H1 (cell line): ENCODE measurements around the gene VWF. TPM values are rescaled to one million over a fixed set of nuclear protein-coding genes. Genes with fewer than 3 reads are reported as not detected.
A peak's percentile ranks its signal among the peaks of the same experiment; 100 is the strongest.

Source experiments
- CTCF ChIA-PET: fragments of 300-600 bp; sonication (Branson Sonifier 250); formaldehyde crosslinking; loops from one replicate; lab custom pipeline; 2021; ENCODE audit not compliant: partially characterized antibody; lab: Charles Lee
- POLR2A ChIA-PET: fragments of 300-600 bp; sonication (Branson Sonifier 250); formaldehyde crosslinking; loops from one replicate; lab custom pipeline; 2021; ENCODE audit warnings: inconsistent platforms; ENCODE audit not compliant: partially characterized antibody; lab: Charles Lee
- DNase-seq, 2 experiments: peaks; one replicate each; pipeline versions ENCODE4 v3.0.0 to v3.0.0-alpha.2; 2010 to 2022; ENCODE audit warnings: low spot score in 2 of 2, low read depth in 1 of 2, mixed read lengths in 1 of 2
- FAIRE-seq: peaks from 2 replicates; lab custom pipeline; 2011; peaks lifted over from hg19 to GRCh38; lab: Jason Lieb, UNC
- H2AFZ ChIP-seq: 2 replicates; pipeline ENCODE4 v1.8.1; 2012; ENCODE audit warnings: low read length, inconsistent platforms
- H2AK5ac ChIP-seq: 2 replicates; pipeline ENCODE4 v1.6.1; 2013; ENCODE audit warnings: low read depth, low read length
- H2BK120ac ChIP-seq: replicated peaks from 2 replicates; pipeline ENCODE3; 2013; ENCODE audit warnings: low read depth, low read length, inconsistent platforms
- H2BK12ac ChIP-seq: 2 replicates; pipeline ENCODE4 v1.6.1; 2013; ENCODE audit warnings: low read depth, low read length
- H2BK15ac ChIP-seq: 2 replicates; pipeline ENCODE4 v1.6.1; 2013; ENCODE audit warnings: low read length
- H2BK20ac ChIP-seq: 2 replicates; pipeline ENCODE4 v1.6.1; 2013; ENCODE audit warnings: low read length
- H2BK5ac ChIP-seq: 2 replicates; pipeline ENCODE4 v1.6.1; 2013; ENCODE audit warnings: low read depth, low read length
- H3K14ac ChIP-seq: 2 replicates; pipeline ENCODE4 v1.6.1; 2013; ENCODE audit warnings: inconsistent platforms; ENCODE audit not compliant: insufficient read length
- H3K18ac ChIP-seq: 2 replicates; pipeline ENCODE4 v1.6.1; 2013; ENCODE audit warnings: low read length; ENCODE audit errors: extremely low read depth
- H3K23ac ChIP-seq: 2 replicates; pipeline ENCODE4 v1.6.1; 2013; ENCODE audit warnings: inconsistent platforms; ENCODE audit not compliant: insufficient read length
- H3K23me2 ChIP-seq: 2 replicates; pipeline ENCODE4 v1.6.1; 2013; ENCODE audit warnings: low read depth, low read length
- H3K27ac ChIP-seq: 2 replicates; pipeline ENCODE4 v1.6.1; 2011; ENCODE audit warnings: low read depth, low read length, inconsistent platforms
- H3K27me3 ChIP-seq, 4 experiments: replicated peaks in 1 of 4; 1 replicate in 1 of 4; 2 replicates in 3 of 4; pipeline versions ENCODE4 v1.6.1 to v1.8.1; 2011 to 2013; ENCODE audit warnings: low read length in 3 of 4, mild to moderate bottlenecking in 3 of 4, inconsistent platforms in 2 of 4, mixed read lengths in 2 of 4, moderate library complexity in 1 of 4; ENCODE audit not compliant: control insufficient read depth in 3 of 4, insufficient read depth in 3 of 4; ENCODE audit errors: extremely low read depth in 1 of 4
- H3K36me3 ChIP-seq, 4 experiments: 2 replicates each; pipeline versions ENCODE4 v1.6.1 to v1.8.1; 2011 to 2013; ENCODE audit warnings: mild to moderate bottlenecking in 4 of 4, low read length in 3 of 4, moderate library complexity in 2 of 4, control low read depth in 1 of 4, inconsistent platforms in 1 of 4; ENCODE audit not compliant: insufficient read depth in 4 of 4, control insufficient read depth in 2 of 4
- H3K4ac ChIP-seq: replicated peaks from 2 replicates; pipeline ENCODE3; 2013; ENCODE audit warnings: low read length, low read depth, mixed read lengths, inconsistent platforms; ENCODE audit not compliant: insufficient read length
- H3K4me1 ChIP-seq, 4 experiments: replicated peaks in 1 of 4; 1 replicate in 1 of 4; 2 replicates in 3 of 4; pipeline versions ENCODE4 v1.6.1 to v1.8.1; 2011 to 2013; ENCODE audit warnings: low read length in 3 of 4, inconsistent platforms in 2 of 4, mixed read lengths in 1 of 4; ENCODE audit not compliant: insufficient read depth in 4 of 4, control insufficient read depth in 3 of 4
- H3K4me2 ChIP-seq, 2 experiments: 2 replicates each; pipeline versions ENCODE4 v1.6.1 to v1.8.1; 2011 to 2013; ENCODE audit warnings: low read depth in 2 of 2, low read length in 2 of 2, control low read depth in 1 of 2, inconsistent platforms in 1 of 2, mild to moderate bottlenecking in 1 of 2; ENCODE audit not compliant: insufficient read depth in 1 of 2
- H3K4me3 ChIP-seq, 4 experiments: fragments of 200-600, 300-600 bp in 1 of 4; sonication (generic), shearing (Covaris generic), sonication (Bioruptor Twin) in 1 of 4; 2 replicates each; pipeline versions ENCODE4 v1.5.1 to v1.8.1; 2011 to 2016; ENCODE audit warnings: low read length in 4 of 4, low read depth in 3 of 4, control low read depth in 2 of 4, inconsistent platforms in 2 of 4, mild to moderate bottlenecking in 2 of 4, mixed read lengths in 1 of 4, moderate library complexity in 1 of 4; ENCODE audit not compliant: insufficient read depth in 2 of 4; ENCODE audit errors: extremely low read depth in 1 of 4
- H3K56ac ChIP-seq: replicated peaks from 2 replicates; pipeline ENCODE3; 2013; ENCODE audit warnings: low read depth, mild to moderate bottlenecking, mixed read lengths, low read length, inconsistent platforms; ENCODE audit not compliant: insufficient read length
- H3K79me1 ChIP-seq: 2 replicates; pipeline ENCODE4 v1.6.1; 2013; ENCODE audit warnings: low read depth, low read length, control low read depth
- H3K79me2 ChIP-seq, 2 experiments: 2 replicates each; pipeline versions ENCODE4 v1.6.1 to v1.8.1; 2012 to 2013; ENCODE audit warnings: low read length in 2 of 2, mild to moderate bottlenecking in 2 of 2, inconsistent platforms in 1 of 2; ENCODE audit not compliant: insufficient read depth in 2 of 2, control insufficient read depth in 1 of 2
- H3K9ac ChIP-seq, 4 experiments: replicated peaks in 1 of 4; 1 replicate in 1 of 4; 2 replicates in 3 of 4; pipeline versions ENCODE4 v1.6.1 to v1.8.1; 2011 to 2013; ENCODE audit warnings: low read depth in 3 of 4, low read length in 3 of 4, control low read depth in 2 of 4, mild to moderate bottlenecking in 2 of 4, moderate library complexity in 2 of 4, inconsistent platforms in 1 of 4; ENCODE audit errors: extremely low read depth in 1 of 4
- H3K9me3 ChIP-seq, 2 experiments: 2 replicates each; pipeline versions ENCODE4 v1.6.1 to v1.8.1; 2012 to 2013; ENCODE audit warnings: mild to moderate bottlenecking in 2 of 2, moderate library complexity in 2 of 2, control low read depth in 1 of 2, inconsistent platforms in 1 of 2, low read depth in 1 of 2, low read length in 1 of 2, mixed read lengths in 1 of 2; ENCODE audit not compliant: insufficient read depth in 2 of 2
- H4K20me1 ChIP-seq, 2 experiments: replicated peaks in 1 of 2; 2 replicates each; pipeline versions ENCODE3 to v1.8.1; 2011 to 2013; ENCODE audit warnings: inconsistent platforms in 2 of 2, low read length in 2 of 2, mild to moderate bottlenecking in 1 of 2; ENCODE audit not compliant: insufficient read depth in 2 of 2, control insufficient read depth in 1 of 2
- H4K5ac ChIP-seq: 2 replicates; pipeline ENCODE4 v1.6.1; 2013; ENCODE audit warnings: low read length, low read depth, mixed read lengths, inconsistent platforms; ENCODE audit not compliant: insufficient read length
- H4K8ac ChIP-seq: 2 replicates; pipeline ENCODE4 v1.8.0; 2013; ENCODE audit warnings: mild to moderate bottlenecking, moderate library complexity, low read length, inconsistent platforms; ENCODE audit not compliant: insufficient read depth; ENCODE audit errors: extremely low read depth
- H4K91ac ChIP-seq: replicated peaks from 2 replicates; pipeline ENCODE3; 2013; ENCODE audit warnings: low read length, mixed read lengths, inconsistent platforms; ENCODE audit not compliant: insufficient read length
- BCL11A ChIP-seq, 2 experiments: IDR thresholded peaks; one replicate each; pipeline ENCODE4 v1.6.1; 2011; ENCODE audit warnings: low read depth in 2 of 2, low read length in 2 of 2, mild to moderate bottlenecking in 2 of 2
- CHD1 ChIP-seq: IDR thresholded peaks from 2 replicates; pipeline ENCODE4 v1.6.1; 2012; ENCODE audit warnings: low read depth, low read length, improper control_type of control experiment
- CTCF ChIP-seq, 3 experiments: IDR thresholded peaks; 1 replicate in 2 of 3; 2 replicates in 1 of 3; pipeline versions ENCODE4 v1.5.1 to v1.6.1; 2011; ENCODE audit warnings: low read length in 3 of 3, mild to moderate bottlenecking in 3 of 3, inconsistent platforms in 2 of 3, low read depth in 1 of 3, moderate library complexity in 1 of 3; ENCODE audit not compliant: insufficient read depth in 1 of 3; ENCODE audit errors: control extremely low read depth in 1 of 3
- E2F6 ChIP-seq: IDR thresholded peaks from 2 replicates; pipeline ENCODE4 v1.6.1; 2012; ENCODE audit warnings: inconsistent platforms
- HDAC2 ChIP-seq, 2 experiments: fragments of 300-600 bp in 1 of 2; sonication (generic) in 1 of 2; IDR thresholded peaks; 2 replicates each; pipeline ENCODE4 v1.6.1; 2011 to 2012; ENCODE audit warnings: low read depth in 2 of 2, low read length in 2 of 2, mild to moderate bottlenecking in 2 of 2, moderate library complexity in 2 of 2, borderline replicate concordance in 1 of 2, inconsistent platforms in 1 of 2
- NANOG ChIP-seq: IDR thresholded peaks from 2 replicates; pipeline ENCODE4 v1.6.1; 2011; ENCODE audit warnings: low read length, low read depth, mild to moderate bottlenecking, inconsistent platforms; ENCODE audit not compliant: insufficient read depth, poor library complexity, severe bottlenecking
- POLR2AphosphoS5 ChIP-seq: IDR thresholded peaks from 2 replicates; pipeline ENCODE4 v1.6.1; 2011; ENCODE audit warnings: low read depth, low read length
- RFX5 ChIP-seq: IDR thresholded peaks from 2 replicates; pipeline ENCODE4 v1.6.1; 2011; ENCODE audit warnings: low read depth, low read length, improper control_type of control experiment, borderline replicate concordance
- SIRT6 ChIP-seq: IDR thresholded peaks from one replicate; pipeline ENCODE4 v1.7.1; 2012; ENCODE audit warnings: low read length, inconsistent platforms
- TCF12 ChIP-seq: IDR thresholded peaks from 2 replicates; pipeline ENCODE4 v1.6.1; 2011; ENCODE audit warnings: low read depth, mild to moderate bottlenecking, low read length
- WGBS, 2 experiments: shearing (Covaris generic) in 1 of 2; methylation state at CpG; one replicate each; pipeline versions ENCODE4 v1.1.6 to v1.1.7; 2013 to 2015; ENCODE audit warnings: low lambda C conversion rate in 2 of 2, mixed read lengths in 2 of 2, inconsistent platforms in 1 of 2, low coverage in 1 of 2, missing lambda C conversion rate in 1 of 2; ENCODE audit not compliant: insufficient replicate concordance in 2 of 2, insufficient coverage in 1 of 2, insufficient read length in 1 of 2; ENCODE audit errors: extremely low coverage in 1 of 2, missing lambda C conversion rate in 1 of 2; 5-methylcytosine and 5-hydroxymethylcytosine counted together
- polyA plus RNA-seq, 7 experiments: library from polyadenylated mRNA; depleted of rRNA in 3 of 7; stranded (reverse) in 5 of 7; unstranded in 2 of 7; fragments of >200 nt in 5 of 7; fragments of 200-250 nt in 2 of 7; gene quantifications; 1 replicate in 5 of 7; 2 replicates in 1 of 7; 4 replicates in 1 of 7; pipeline versions ENCODE4 v1.2.1 to v1.2.3, GENCODE V29; 2011 to 2013; ENCODE audit warnings: missing spikeins in 2 of 7, mixed read lengths in 2 of 7
- total RNA-seq: library from RNA; stranded (reverse); fragmentation: NEBNext Ultra II Directional; extraction: Animal tissue kit (Norgen Biotek cat#: 25700); gene quantifications from 2 replicates; pipeline ENCODE4 v1.2.1, GENCODE V29; 2021

Gene VWF
- total and polyA plus RNA-seq, 2 of the 8 experiments (the other 6 are each of a cell fraction or from before 2014, with no cell fraction given) = 0.39 to 0.60 TPM

- Histone ChIP-seq H2AK5ac (no peak overlapping the region), H4K91ac (peak overlapping the region; percentile 62), H3K23me2 (no peaks in the 10 kb centered on the region), H3K14ac (no peak overlapping the region), H3K9me3 (no peaks in the 10 kb centered on the region), H3K9ac (no peak overlapping the region), H2AFZ (peak overlapping the region; percentile 37; the same call in 1 of the 2 replicates), H3K36me3 (no peaks in the 10 kb centered on the region), H2BK15ac (peak overlapping the region; percentile 29; the same call in 1 of the 2 replicates), H2BK5ac (no peak overlapping the region; the same call in 1 of the 2 replicates), H3K79me2 (no peaks in the 10 kb centered on the region), H2BK12ac (0 out of 2 replicates have a peak overlapping the region, but pooled peaks have one; percentile 80), H3K56ac (no peak overlapping the region), H3K18ac (no peak overlapping the region), H3K27me3 (peaks cover 0 to 2% (median 0%) of the 10 kb centered on the region in 4 experiments; a peak in 2 of 7 replicates), H4K8ac (no peak overlapping the region), H3K23ac (no peak overlapping the region), H3K4ac (no peak overlapping the region), H3K4me1 (peaks cover 0 to 4% (median 2%) of the 10 kb centered on the region in 4 experiments; a peak in 4 of 7 replicates), H3K4me2 (no peak overlapping the region), H3K27ac (no peak overlapping the region), H2BK20ac (no peak overlapping the region), H2BK120ac (no peak overlapping the region), H3K79me1 (no peaks in the 10 kb centered on the region), H3K4me3 (no peak overlapping the region), H4K20me1 (no peaks in the 10 kb centered on the region), H4K5ac (no peak overlapping the region)
- 34% methylated on average over 8 of the region's 8 CpGs; no CpG with 5 or more reads in 1 of the 2 experiments for WGBS, 2 experiments
- peak; percentile 98 for FAIRE-seq
- POLR2A ChIA-PET = interaction anchor here (1.0 to 3.4 kb wide), 6 partner anchors 13 to 123 kb away, joined by 3 to 21 read pairs (median 4); partner anchors contain the start of gene ANO2
- CTCF ChIA-PET = interaction anchor here (0.6 to 20.0 kb wide), 68 partner anchors 8 to 1056 kb away, joined by 3 to 412 read pairs (median 5); no protein-coding TSS in a partner anchor
- peak; percentile 57 to 72 for DNase-seq
- no peak for TF ChIP-seq CHD1
- no peak for TF ChIP-seq TCF12
- no peak for TF ChIP-seq NANOG
- TF ChIP-seq CTCF (IDR thresholded peaks at IDR 0.05; ENCODE audit: control extremely low read depth in 1 of 3, insufficient read depth in 1 of 3, low read depth in 1 of 3, low read length in 3 of 3) = peak; percentile 67 to 99 (median 98)
- TF ChIP-seq HDAC2 (IDR thresholded peaks at IDR 0.05; ENCODE audit: borderline replicate concordance in 1 of 2, low read depth in 2 of 2, low read length in 2 of 2) = no peak
- TF ChIP-seq SIRT6 = no peak
- no peak for TF ChIP-seq POLR2AphosphoS5
- peak; percentile 59; the same call in 1 of the 2 replicates for TF ChIP-seq E2F6
- TF ChIP-seq RFX5 = no peak
- TF ChIP-seq BCL11A (IDR thresholded peaks at IDR 0.05; ENCODE audit: low read depth in 2 of 2, low read length in 2 of 2) = no peak
Observed at GRCh38 chr12:6038160-6038559, 86.3 kb downstream of the VWF start.
